ENCODE measurements around the gene SLC26A2. TPM values are rescaled to one million over a fixed set of nuclear protein-coding genes. Genes with fewer than 3 reads are reported as not detected.

The SLC26A2 gene
- total RNA-seq, 1 donor = 21.6 TPM

GRCh38 chr5:149961186-149961685 lies 678 bp downstream of the SLC26A2 start:
- no peak for DNase-seq (ENCODE audit: low read depth)
- no peak for TF ChIP-seq CTCF (IDR thresholded peaks at IDR 0.05; ENCODE audit: insufficient read depth, low read depth, low read length)
- H3K4me3 ChIP-seq (ENCODE audit: low read depth, low read length) = peak overlapping the region; percentile 67

GRCh38 chr5:149961957-149962409 lies 1.4 kb downstream of the SLC26A2 start:
- DNase-seq (ENCODE audit: low read depth) = peak; percentile 71
- no peak overlapping the region for H3K4me3 ChIP-seq (ENCODE audit: low read depth, low read length)
- TF ChIP-seq CTCF (IDR thresholded peaks at IDR 0.05; ENCODE audit: insufficient read depth, low read depth, low read length) = peak; percentile 71

DNA sequence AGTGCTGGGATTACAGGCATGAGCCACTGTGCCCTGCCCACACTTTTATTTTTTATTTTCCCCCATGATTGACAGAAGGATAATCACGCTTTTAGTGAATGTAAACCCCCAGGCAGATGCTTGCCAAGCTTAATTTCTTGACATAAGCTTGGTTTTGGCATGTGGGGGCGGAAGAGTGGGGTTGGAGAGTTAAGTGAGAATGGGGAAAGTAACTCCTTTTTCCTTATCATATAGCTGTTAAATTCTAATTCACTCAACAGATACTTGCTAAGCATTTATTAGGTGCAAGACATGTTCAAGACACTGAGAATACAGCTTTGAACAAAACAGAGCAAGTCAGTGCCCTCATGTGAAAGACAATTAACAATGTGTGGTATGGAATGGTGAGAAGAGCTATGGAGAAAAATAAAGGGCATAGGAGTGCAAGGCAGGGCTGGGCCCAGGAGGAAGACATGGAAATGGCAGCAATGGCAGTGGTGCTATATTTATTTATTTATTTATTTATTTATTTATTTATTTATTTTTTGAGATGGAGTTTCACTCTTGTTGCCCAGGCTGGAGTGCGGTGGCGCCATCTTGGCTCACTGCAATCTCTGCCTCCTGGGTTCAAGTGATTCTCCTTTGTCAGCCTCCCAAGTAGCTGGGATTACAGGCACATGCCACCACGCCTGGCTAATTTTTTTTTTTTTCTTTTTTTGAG lies 2.2 kb downstream of the SLC26A2 start:
- DNase-seq (ENCODE audit: low read depth) = no peak
- H3K4me3 ChIP-seq (ENCODE audit: low read depth, low read length) = no peak overlapping the region

DNA sequence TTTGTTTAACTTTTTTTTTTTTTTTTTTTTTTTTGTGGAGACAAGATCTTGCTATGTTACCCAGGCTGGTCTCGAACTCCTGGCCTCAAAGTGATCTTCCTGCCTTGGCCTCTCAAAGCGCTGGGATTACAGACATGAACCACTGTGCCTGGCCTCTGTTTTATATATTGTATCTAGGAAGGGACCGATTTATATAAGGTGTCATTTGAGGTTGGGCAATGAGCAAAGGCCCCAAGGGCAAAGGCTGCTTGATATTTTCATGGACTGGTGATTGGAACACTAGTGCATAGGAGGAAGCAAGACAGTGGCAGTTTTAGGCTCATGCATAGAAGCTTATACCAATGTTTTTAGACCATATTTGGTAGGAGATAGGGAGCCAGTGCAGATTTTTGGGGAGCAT lies 3.2 kb downstream of the SLC26A2 start:
- no peak for TF ChIP-seq CTCF (IDR thresholded peaks at IDR 0.05; ENCODE audit: insufficient read depth, low read depth, low read length)
- DNase-seq (ENCODE audit: low read depth) = no peak

More for the DNA sequence above, 2.2 kb downstream of the SLC26A2 start:
- TF ChIP-seq CTCF (IDR thresholded peaks at IDR 0.05; ENCODE audit: insufficient read depth, low read depth, low read length) = no peak

GRCh38 chr5:149966946-149967345 lies 6.4 kb downstream of the SLC26A2 start:
- no peak overlapping the region for H3K4me3 ChIP-seq (ENCODE audit: low read depth, low read length)
- TF ChIP-seq CTCF (IDR thresholded peaks at IDR 0.05; ENCODE audit: insufficient read depth, low read depth, low read length) = no peak
- DNase-seq (ENCODE audit: low read depth) = no peak

More for the DNA sequence above, 3.2 kb downstream of the SLC26A2 start:
- H3K4me3 ChIP-seq (ENCODE audit: low read depth, low read length) = no peak overlapping the region

GRCh38 chr5:149969181-149969930 lies 8.8 kb downstream of the SLC26A2 start:
- no peak for DNase-seq (ENCODE audit: low read depth)
- no peak overlapping the region for H3K4me3 ChIP-seq (ENCODE audit: low read depth, low read length)
- TF ChIP-seq CTCF (IDR thresholded peaks at IDR 0.05; ENCODE audit: insufficient read depth, low read depth, low read length) = no peak

Data from fibroblast of villous mesenchyme (primary cell).